Measurements from ENCODE around the gene CD6.

CD6 gene

DNA sequence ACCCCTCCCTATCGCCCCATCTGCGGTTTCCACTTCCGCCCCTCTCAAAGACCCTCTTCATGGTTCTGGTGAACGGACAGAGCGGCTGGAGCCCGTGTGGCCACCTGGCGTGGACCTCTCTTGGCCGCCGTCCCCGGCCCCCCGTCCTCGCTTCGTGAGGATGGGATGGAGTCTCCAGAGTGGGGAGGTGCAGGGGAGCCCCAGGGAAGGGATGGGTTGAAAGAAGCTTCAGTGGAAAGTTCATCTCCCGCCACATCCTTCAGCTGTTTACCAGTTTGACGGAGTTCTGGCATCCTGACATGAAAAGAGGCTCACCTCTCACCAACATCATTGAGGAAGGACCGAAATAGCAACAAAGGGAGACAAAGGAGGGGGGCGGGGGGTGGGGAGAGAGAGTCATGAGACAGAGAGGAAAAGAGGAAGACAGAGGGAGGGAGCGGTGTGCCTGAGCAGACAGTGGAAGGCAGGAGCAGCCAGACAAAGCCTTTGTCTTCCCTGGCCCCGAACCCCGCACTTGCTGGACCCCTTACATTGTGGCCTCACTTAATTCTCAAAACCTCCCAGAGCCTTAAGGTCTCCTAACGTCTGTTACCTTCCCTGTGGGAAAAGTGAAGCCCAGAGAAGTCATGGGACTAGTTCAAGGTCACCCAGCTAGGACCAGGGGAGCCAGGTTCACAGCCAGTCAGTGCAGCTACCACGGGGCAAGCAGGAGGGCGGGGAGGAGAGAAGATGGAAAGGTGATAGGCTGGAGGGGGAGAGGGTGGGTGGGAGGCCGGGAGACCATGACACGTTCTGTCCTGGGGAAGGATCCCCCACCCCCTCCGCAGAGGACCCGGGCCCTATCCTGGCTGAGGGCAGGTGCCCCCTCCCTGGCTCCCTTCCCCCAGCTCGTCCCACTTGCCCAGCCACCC lies 54.9 kb downstream of the CD6 start:
- H3K4me3 Mint-ChIP-seq: peak overlapping the region; percentile 91
- no peaks in the 10 kb centered on the region for H3K9me3 Mint-ChIP-seq
- H3K36me3 Mint-ChIP-seq (ENCODE audit: low read depth): peaks cover 49% of the 10 kb centered on the region
- H3K27ac Mint-ChIP-seq: peak overlapping the region; percentile 92
- no peaks in the 10 kb centered on the region for H3K27me3 Mint-ChIP-seq
- H3K4me1 Mint-ChIP-seq (ENCODE audit: low read depth): peaks cover 93% of the 10 kb centered on the region

DNA sequence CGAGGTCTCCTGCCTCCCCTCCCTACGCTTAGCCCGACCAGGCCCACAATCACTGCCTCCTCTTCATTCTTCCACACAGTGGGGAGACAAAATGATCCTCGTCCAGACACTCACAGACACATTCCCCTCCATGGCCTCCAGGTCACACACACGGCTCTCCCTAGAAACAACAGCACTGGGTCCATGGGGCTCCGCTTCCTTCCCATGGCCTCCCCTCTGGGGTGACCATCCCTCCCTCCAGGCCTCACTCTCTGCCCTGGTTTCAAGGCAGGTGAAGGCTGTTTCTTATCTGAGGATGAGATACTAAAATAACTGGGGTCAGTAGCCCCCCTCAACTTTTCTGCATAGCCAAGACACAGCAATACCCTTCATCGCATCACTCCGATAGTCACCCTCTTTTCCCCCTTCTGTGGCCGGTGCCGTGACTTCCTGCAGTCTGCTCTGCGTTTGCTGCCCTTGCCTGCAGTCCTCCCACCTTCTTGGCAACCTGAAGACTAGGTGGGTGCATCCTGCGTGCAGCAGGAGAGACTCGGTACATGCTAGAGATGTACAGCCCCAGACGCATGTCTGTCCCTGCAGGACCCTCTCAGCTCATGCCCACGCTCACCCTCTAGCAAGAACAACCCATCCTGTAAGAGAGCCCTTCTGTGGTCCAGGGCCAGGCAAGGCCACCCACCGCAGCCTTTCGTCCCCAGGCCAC lies 55.8 kb downstream of the CD6 start:
- H3K4me3 Mint-ChIP-seq: peak overlapping the region; percentile 91
- peak overlapping the region; percentile 100 for H3K27ac Mint-ChIP-seq
- H3K4me1 Mint-ChIP-seq (ENCODE audit: low read depth): peaks cover 88% of the 10 kb centered on the region
- peaks cover 53% of the 10 kb centered on the region for H3K36me3 Mint-ChIP-seq (ENCODE audit: low read depth)
- H3K27me3 Mint-ChIP-seq: no peaks in the 10 kb centered on the region
- no peaks in the 10 kb centered on the region for H3K9me3 Mint-ChIP-seq

DNA sequence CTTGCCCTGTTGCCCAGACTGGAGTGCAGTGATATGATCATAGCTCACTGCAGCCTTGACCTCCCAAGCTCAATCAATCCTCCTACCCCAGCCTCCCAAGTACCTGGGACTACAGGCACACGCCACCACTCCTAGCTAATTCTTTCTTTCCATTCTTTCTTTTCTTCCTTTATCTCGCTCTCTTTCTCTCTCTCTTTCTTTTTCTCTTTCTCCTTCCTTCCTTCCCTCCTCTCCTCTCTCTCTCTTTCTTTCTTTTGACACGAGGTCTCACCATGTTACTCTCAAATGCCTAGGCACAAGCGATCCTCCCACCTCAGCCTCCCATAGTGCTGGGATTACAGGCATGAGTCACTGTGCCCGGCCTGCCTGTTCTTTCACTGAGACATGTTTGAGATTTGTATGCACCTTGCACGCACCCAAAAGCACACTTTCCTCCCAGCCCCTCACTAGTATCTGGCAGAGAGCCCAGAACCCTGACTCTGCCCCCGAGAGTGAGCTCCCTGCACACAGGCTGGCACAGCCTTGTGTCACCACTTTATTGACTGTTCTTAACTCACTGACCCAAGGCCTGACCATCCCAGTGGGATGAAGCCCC lies 56.8 kb downstream of the CD6 start:
- H3K9me3 Mint-ChIP-seq: no peaks in the 10 kb centered on the region
- H3K4me1 Mint-ChIP-seq (ENCODE audit: low read depth): peaks cover 87% of the 10 kb centered on the region
- H3K27ac Mint-ChIP-seq: peak overlapping the region; percentile 100
- peaks cover 57% of the 10 kb centered on the region for H3K36me3 Mint-ChIP-seq (ENCODE audit: low read depth)
- H3K27me3 Mint-ChIP-seq: no peaks in the 10 kb centered on the region
- H3K4me3 Mint-ChIP-seq: peak overlapping the region; percentile 91

DNA sequence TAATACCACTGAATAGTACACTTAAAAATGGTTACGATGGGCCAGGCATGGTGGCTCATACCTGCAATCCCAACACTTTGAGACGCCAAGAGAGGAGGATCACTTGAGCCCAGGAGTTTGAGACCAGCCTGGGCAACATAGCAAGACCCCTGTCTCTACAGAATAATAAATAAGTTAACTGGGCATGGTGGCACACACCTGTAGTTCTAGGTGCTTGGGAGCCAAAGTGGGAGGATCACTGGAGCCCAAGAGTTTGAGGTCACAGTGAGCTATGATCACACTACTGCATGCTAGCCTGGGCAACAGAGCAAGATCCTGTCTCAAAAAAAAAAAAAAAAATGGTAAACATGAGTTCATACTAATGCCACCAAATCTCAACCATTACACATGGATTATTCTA lies 61.3 kb downstream of the CD6 start:
- Mint-ChIP-seq H3K27ac (peak overlapping the region; percentile 61), H3K27me3 (no peaks in the 10 kb centered on the region), H3K36me3 (ENCODE audit: low read depth) (peaks cover 54% of the 10 kb centered on the region), H3K9me3 (no peaks in the 10 kb centered on the region), H3K4me1 (ENCODE audit: low read depth) (peaks cover 69% of the 10 kb centered on the region), H3K4me3 (no peak overlapping the region)

DNA sequence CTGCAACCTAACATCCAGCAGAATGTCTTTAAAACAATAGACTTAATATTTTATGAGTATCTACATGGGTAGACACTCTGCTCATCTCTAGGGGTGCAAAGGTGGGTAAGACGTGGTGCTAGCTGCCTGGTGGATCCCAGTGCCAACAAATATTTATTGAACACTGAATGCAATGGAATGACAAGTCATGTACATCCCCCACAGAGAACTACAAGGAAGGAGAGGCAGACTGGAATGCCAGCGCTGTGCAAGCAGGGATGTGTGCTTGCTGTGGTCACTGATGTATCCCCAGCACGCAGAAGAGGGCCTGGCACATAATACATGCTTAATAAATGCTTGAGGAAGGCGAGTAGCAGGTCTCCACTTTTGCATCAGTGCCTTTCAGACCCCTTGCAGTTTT lies 61.9 kb downstream of the CD6 start:
- peaks cover 68% of the 10 kb centered on the region for H3K4me1 Mint-ChIP-seq (ENCODE audit: low read depth)
- peaks cover 48% of the 10 kb centered on the region for H3K36me3 Mint-ChIP-seq (ENCODE audit: low read depth)

DNA sequence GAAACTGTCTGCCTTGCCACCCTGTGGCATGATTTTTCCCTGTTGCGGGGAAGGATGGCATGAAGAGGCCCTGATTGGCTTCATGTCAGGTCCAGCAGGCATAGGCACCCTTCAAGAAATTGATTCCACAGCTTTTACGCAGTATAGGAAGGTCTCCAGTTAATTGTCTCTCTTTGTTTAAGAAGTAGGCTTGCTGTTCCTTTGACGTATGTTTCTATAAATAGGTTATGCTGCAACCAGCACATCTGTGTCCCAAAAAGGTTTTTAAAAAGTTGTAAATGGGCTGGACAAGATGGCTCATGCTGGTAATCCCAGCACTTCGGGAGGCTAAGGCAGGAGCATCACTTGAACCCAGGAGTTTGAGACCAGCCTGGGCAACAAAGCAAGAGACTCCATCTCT lies 62.6 kb downstream of the CD6 start:
- peaks cover 68% of the 10 kb centered on the region for H3K4me1 Mint-ChIP-seq (ENCODE audit: low read depth)
- no peak overlapping the region for H3K4me3 Mint-ChIP-seq
- H3K27me3 Mint-ChIP-seq: no peaks in the 10 kb centered on the region
- peaks cover 48% of the 10 kb centered on the region for H3K36me3 Mint-ChIP-seq (ENCODE audit: low read depth)
- no peaks in the 10 kb centered on the region for H3K9me3 Mint-ChIP-seq
- no peak overlapping the region for H3K27ac Mint-ChIP-seq

More for the DNA sequence above, 61.9 kb downstream of the CD6 start:
- Mint-ChIP-seq H3K4me3 (no peak overlapping the region), H3K27ac (peak overlapping the region; percentile 61), H3K9me3 (no peaks in the 10 kb centered on the region), H3K27me3 (no peaks in the 10 kb centered on the region)

DNA sequence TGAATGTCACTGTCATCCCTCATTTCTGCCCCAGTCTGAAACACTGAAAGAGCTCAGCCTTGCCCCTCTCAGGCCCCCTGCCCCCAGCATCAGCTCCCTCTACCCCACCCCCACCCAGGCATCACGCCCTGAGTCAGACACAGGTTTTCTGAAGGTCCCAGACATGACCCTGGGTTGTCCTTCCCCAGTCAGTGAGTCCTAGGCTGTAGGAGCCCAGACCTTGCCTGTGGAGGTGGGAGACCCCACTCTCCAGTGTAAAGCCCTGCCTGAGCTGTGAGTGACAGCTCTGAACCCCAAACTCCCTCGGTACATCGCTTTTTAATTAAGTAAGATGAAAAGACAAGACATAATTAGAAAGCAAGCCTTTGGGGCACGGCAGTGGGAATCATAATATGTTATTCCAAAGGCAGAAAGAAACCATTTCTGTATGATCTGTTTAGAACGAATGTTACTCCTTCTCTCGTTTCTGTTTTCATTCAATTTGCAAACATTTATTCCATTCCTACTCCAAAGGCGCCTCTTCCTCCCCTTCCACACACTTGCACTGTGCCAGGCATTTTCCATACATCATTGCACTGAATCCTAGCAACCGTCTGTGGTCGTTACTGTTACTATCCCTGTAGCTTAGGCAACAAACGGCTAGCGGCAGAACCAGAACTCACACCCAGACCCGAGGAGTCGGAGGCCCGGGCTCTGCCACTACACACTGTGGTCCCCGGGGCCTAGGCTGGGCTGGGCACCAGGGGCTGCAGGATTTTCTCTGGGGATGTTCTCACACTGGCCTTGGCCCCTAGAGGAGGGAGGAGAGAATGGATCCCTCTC lies 63.4 kb downstream of the CD6 start:
- Mint-ChIP-seq H3K36me3 (ENCODE audit: low read depth) (peaks cover 48% of the 10 kb centered on the region), H3K27me3 (no peaks in the 10 kb centered on the region), H3K9me3 (no peaks in the 10 kb centered on the region), H3K4me3 (no peak overlapping the region), H3K4me1 (ENCODE audit: low read depth) (peaks cover 65% of the 10 kb centered on the region), H3K27ac (no peak overlapping the region)

DNA sequence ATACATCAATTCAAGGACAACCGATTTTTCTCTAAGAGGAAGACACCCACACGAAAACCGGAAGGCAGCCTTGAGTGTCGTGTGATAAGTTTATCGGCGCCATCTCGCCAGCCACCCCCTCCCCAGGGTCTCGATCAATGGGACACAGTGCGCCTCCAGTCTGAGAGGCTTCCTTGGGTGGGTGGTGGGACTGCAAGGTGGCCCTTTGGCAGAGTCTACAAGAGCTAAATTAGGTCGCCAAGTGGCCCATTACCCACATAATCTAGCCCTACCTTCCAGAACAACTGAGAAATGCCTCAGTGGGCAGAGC lies 64.0 kb downstream of the CD6 start:
- peaks cover 46% of the 10 kb centered on the region for H3K36me3 Mint-ChIP-seq (ENCODE audit: low read depth)
- H3K4me1 Mint-ChIP-seq (ENCODE audit: low read depth): peaks cover 65% of the 10 kb centered on the region
- H3K4me3 Mint-ChIP-seq: no peak overlapping the region
- no peaks in the 10 kb centered on the region for H3K27me3 Mint-ChIP-seq
- H3K9me3 Mint-ChIP-seq: no peaks in the 10 kb centered on the region
- H3K27ac Mint-ChIP-seq: no peak overlapping the region

DNA sequence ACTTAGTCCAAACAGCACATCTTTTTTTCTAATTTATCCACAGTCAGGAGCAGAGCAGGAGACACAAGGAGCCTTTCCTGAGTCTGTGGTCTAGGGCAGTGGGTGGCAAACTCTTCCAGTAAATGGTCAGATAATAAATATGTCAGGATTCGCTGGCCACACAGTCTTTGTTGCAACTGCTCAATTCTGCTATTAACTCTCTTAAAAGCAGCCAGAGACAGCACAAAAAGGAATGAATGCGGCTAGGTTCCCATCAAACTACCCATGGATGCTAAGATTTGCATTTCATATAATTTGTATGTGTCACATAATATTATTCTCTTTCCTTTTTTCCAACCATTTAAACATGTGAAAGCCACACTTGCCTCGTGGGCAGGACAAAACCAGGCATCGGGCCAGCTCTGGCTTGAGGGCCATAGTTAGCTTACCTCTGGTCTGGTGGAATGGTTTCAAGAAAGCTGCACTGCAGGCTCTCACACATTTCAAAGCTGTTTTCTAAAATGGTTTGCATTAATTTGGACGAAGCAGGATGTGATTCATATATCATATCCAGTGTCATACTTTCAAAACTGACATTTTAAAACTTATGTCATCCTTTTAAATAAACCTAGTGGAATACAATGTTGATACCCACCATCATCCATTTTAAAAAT lies 66.1 kb downstream of the CD6 start:
- no peaks in the 10 kb centered on the region for H3K27me3 Mint-ChIP-seq
- H3K27ac Mint-ChIP-seq: peak overlapping the region; percentile 79
- peaks cover 37% of the 10 kb centered on the region for H3K36me3 Mint-ChIP-seq (ENCODE audit: low read depth)
- no peaks in the 10 kb centered on the region for H3K9me3 Mint-ChIP-seq
- H3K4me3 Mint-ChIP-seq: peak overlapping the region; percentile 42
- peaks cover 74% of the 10 kb centered on the region for H3K4me1 Mint-ChIP-seq (ENCODE audit: low read depth)

DNA sequence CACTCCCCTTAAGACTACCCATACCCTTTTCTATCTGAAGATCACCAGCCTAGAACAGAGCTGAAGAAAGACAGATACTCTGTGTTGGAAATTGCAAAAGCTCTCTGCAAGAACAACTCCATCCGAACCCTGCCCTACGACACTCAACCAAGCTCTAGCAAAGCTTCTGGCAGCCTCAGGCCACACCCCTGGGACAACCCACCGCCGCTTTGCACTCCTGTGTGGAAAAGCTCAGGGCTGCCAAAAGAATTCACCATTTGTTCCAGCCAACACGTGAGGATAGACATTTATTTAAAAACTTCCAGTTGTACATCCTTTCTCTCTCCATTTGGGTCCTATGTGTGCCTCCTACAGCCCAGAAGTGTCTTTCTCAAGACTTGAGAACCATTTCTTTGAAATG lies 68.4 kb downstream of the CD6 start:
- peaks cover 68% of the 10 kb centered on the region for H3K4me1 Mint-ChIP-seq (ENCODE audit: low read depth)
- H3K4me3 Mint-ChIP-seq: no peak overlapping the region
- no peaks in the 10 kb centered on the region for H3K9me3 Mint-ChIP-seq
- H3K27me3 Mint-ChIP-seq: no peaks in the 10 kb centered on the region
- peak overlapping the region; percentile 39 for H3K27ac Mint-ChIP-seq
- peaks cover 34% of the 10 kb centered on the region for H3K36me3 Mint-ChIP-seq (ENCODE audit: low read depth)

DNA sequence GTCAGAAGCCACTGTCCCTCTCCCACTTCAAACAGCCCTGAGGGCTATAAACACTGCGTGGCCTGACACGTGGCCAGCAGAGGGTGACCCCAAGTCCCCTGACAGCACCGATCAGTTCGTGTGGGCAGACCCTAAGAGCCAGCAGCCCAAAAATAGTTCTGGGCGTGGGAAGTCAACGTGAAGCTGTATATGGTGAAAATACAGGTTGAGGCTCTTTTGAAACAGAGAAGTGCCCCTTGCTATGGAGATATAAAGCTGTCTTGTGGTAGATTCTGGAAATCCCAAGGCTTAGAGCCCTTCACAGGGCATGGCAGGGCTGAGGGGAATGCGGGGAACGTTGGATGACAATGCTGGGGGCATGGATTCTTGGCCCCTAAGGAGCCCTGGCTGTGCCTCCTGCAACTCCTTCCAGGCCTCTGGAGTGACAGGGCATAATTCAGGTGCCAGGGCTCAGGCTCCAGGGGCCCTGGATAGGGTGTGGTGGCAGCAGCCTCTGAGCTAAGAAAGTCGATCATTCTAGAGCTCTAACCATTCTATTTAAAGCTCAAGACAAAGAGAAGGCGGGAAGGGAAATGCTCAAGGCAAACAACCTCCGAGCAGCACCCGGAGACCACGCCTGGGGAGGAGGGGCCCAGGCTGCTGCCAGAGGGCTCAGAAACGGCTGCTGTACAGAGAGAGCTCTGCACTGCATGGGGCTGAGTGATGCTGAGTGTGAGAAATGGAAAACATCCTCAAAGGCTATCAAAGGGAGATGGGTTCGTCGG lies 70.5 kb downstream of the CD6 start:
- Mint-ChIP-seq H3K27ac (peak overlapping the region; percentile 92), H3K4me1 (ENCODE audit: low read depth) (peaks cover 64% of the 10 kb centered on the region), H3K9me3 (no peaks in the 10 kb centered on the region), H3K36me3 (ENCODE audit: low read depth) (peaks cover 34% of the 10 kb centered on the region), H3K27me3 (no peaks in the 10 kb centered on the region), H3K4me3 (peak overlapping the region; percentile 68)

DNA sequence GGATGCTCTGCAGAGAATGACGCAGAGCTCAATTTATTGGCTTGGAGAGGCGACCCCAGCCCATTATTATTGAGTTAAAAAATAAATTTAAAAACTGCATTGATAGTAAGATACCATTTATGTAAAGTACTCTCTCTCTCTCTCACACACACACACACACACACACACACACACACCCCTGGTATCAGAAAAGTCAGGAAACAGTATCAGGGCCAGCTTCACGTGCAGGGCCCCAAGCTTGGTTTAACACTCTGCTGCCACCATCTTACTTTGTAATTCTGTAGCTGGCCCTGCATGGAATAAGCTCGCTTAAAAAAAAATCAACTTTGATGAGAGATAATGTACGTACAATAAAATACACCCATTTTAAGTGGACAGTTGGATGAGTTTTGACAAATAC lies 71.1 kb downstream of the CD6 start:
- H3K9me3 Mint-ChIP-seq: no peaks in the 10 kb centered on the region
- peaks cover 29% of the 10 kb centered on the region for H3K36me3 Mint-ChIP-seq (ENCODE audit: low read depth)
- H3K4me1 Mint-ChIP-seq (ENCODE audit: low read depth): peaks cover 60% of the 10 kb centered on the region
- H3K27me3 Mint-ChIP-seq: no peaks in the 10 kb centered on the region
- peak overlapping the region; percentile 73 for H3K4me3 Mint-ChIP-seq
- peak overlapping the region; percentile 92 for H3K27ac Mint-ChIP-seq

DNA sequence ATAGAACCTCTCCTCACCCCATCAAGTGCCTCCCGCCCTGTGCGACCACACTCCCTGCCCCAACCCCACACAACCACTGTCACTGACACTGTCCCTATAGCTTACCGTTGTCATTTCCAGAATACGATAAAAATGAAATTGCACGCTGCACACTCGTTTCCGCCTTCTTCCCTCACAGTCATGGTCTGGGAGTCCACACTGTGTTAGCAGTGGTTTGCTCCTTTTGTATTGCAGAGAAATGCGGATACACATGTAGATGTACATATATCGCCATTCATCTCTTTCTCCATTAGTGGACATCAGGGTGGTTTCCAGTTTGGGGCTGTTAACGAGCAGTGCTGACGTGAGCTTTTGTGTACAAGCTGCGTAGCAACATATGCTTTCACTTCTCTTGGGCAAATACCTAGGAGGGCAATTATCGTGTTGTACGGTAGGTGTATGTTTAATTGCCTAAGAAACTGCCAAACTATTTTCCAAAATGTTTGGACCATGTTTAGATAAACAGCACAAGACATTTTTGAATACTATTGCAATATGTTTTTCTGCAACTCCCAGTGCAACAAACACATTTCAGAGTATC lies 71.6 kb downstream of the CD6 start:
- Mint-ChIP-seq H3K36me3 (ENCODE audit: low read depth) (peaks cover 31% of the 10 kb centered on the region), H3K27ac (peak overlapping the region; percentile 92), H3K9me3 (no peaks in the 10 kb centered on the region), H3K4me1 (ENCODE audit: low read depth) (peaks cover 60% of the 10 kb centered on the region), H3K27me3 (no peaks in the 10 kb centered on the region), H3K4me3 (peak overlapping the region; percentile 73)
